Measurements from ENCODE around the gene PSMC1.

- TF ChIP-seq CTCF (IDR thresholded peaks at IDR 0.05) (no peak), ZFX (IDR thresholded peaks at IDR 0.05; ENCODE audit: borderline replicate concordance) (no peak)
These were observed 47.1 kb downstream of the PSMC1 start for GRCh38 chr14:90303473-90303872.

All from 22Rv1 (cell line).